ENCODE measurements around the gene TSNAXIP1. TPM values are rescaled to one million over a fixed set of nuclear protein-coding genes. Genes with fewer than 3 reads are reported as not detected.
A peak's percentile ranks its signal among the peaks of the same experiment; 100 is the strongest.

Gene TSNAXIP1
- total RNA-seq, 2 experiments from 2014 or later, result 0.52 to 0.61 TPM

GRCh38 chr16:67845291-67846062 lies 38.8 kb downstream of the TSNAXIP1 start:
- peak overlapping the region; percentile 95 for H3K27ac Mint-ChIP-seq
- TF ChIP-seq CTCF (IDR thresholded peaks at IDR 0.05), result no peak
- H3K4me3 Mint-ChIP-seq, result peak overlapping the region; percentile 86
- Histone ChIP-seq H3K36me3 (ENCODE audit: insufficient read depth, low read length) (peaks cover 12% of the 10 kb centered on the region), H3K27ac (ENCODE audit: low read depth in 1 of 2, low read length in 2 of 2) (peak overlapping the region; percentile 85 to 92), H3K27me3 (ENCODE audit: control insufficient read depth in 1 of 2, insufficient read depth in 2 of 2, low read length in 2 of 2) (no peaks in the 10 kb centered on the region), H3K4me1 (ENCODE audit: insufficient read depth, low read length) (peaks cover 71% of the 10 kb centered on the region), H3K9me3 (ENCODE audit: control insufficient read depth in 1 of 2, insufficient read depth in 1 of 2, low read length in 2 of 2) (no peaks in the 10 kb centered on the region), H3K4me3 (ENCODE audit: low read length) (peak overlapping the region; percentile 91)
- intact Hi-C loops (cut with DNase I, micrococcal nuclease), result loop anchor here (1.0 to 10.0 kb wide), 7 partner anchors 12 to 621 kb away; partner anchors contain the start of genes RANBP10 (in 2 of the 2), TSNAXIP1 (in 2 of the 2), C16orf86 (in 1 of the 2) and ENKD1 (in 1 of the 2)
- peaks cover 55% of the 10 kb centered on the region for H3K4me1 Mint-ChIP-seq (ENCODE audit: low read depth)
- ChIA-PET CTCF (interaction anchor here (0.9 to 4.9 kb wide), 3 partner anchors 12 to 195 kb away, joined by 3 to 41 read pairs (median 4); no protein-coding TSS in a partner anchor), POLR2A (interaction anchor here (0.8 to 3.0 kb wide), 11 partner anchors 12 to 239 kb away, joined by 3 to 26 read pairs (median 7); partner anchors contain the start of genes ACD, EDC4, NFATC3 and PSMB10)
- no peaks in the 10 kb centered on the region for H3K9me3 Mint-ChIP-seq
- DNase-seq, result peak in 1 of 14 experiments; percentile 22
- H3K36me3 Mint-ChIP-seq (ENCODE audit: low read depth), result peaks cover 30% of the 10 kb centered on the region
- no peak for ATAC-seq (ENCODE audit: poor library complexity)
- H3K27me3 Mint-ChIP-seq, result no peaks in the 10 kb centered on the region

- peaks cover 71% of the 10 kb centered on the region for H3K4me1 ChIP-seq (ENCODE audit: insufficient read depth, low read length)
- H3K4me3 Mint-ChIP-seq, result peak overlapping the region; percentile 86
- H3K36me3 Mint-ChIP-seq (ENCODE audit: low read depth), result peaks cover 30% of the 10 kb centered on the region
- CTCF ChIA-PET, result interaction anchor here (0.9 to 4.9 kb wide), 3 partner anchors 27 to 195 kb away, joined by 3 to 41 read pairs (median 3); partner anchors contain the start of gene EDC4
- no peak for ATAC-seq (ENCODE audit: poor library complexity)
- peak overlapping the region; percentile 85 to 92 for H3K27ac ChIP-seq (ENCODE audit: low read depth in 1 of 2, low read length in 2 of 2)
- no peaks in the 10 kb centered on the region for H3K27me3 Mint-ChIP-seq
- no peaks in the 10 kb centered on the region for H3K27me3 ChIP-seq (ENCODE audit: control insufficient read depth in 1 of 2, insufficient read depth in 2 of 2, low read length in 2 of 2)
- no peak for DNase-seq
- H3K4me1 Mint-ChIP-seq (ENCODE audit: low read depth), result peaks cover 55% of the 10 kb centered on the region
- H3K9me3 ChIP-seq (ENCODE audit: control insufficient read depth in 1 of 2, insufficient read depth in 1 of 2, low read length in 2 of 2), result no peaks in the 10 kb centered on the region
- H3K9me3 Mint-ChIP-seq, result no peaks in the 10 kb centered on the region
- H3K4me3 ChIP-seq (ENCODE audit: low read length), result peak overlapping the region; percentile 91
- intact Hi-C loops (cut with DNase I, micrococcal nuclease), result loop anchor here (1.0 to 10.0 kb wide), 7 partner anchors 13 to 621 kb away; partner anchors contain the start of genes RANBP10 (in 2 of the 2), TSNAXIP1 (in 2 of the 2), C16orf86 (in 1 of the 2) and ENKD1 (in 1 of the 2)
- H3K27ac Mint-ChIP-seq, result peak overlapping the region; percentile 95
- POLR2A ChIA-PET, result interaction anchor here (0.6 to 3.0 kb wide), 12 partner anchors 12 to 367 kb away, joined by 3 to 26 read pairs (median 4); partner anchors contain the start of genes ACD, EDC4, NFATC3 and PSMB10
- H3K36me3 ChIP-seq (ENCODE audit: insufficient read depth, low read length), result peaks cover 12% of the 10 kb centered on the region
- no peak for TF ChIP-seq CTCF (IDR thresholded peaks at IDR 0.05)
These were observed 39.3 kb downstream of the TSNAXIP1 start for GRCh38 chr16:67846063-67846319.

DNA sequence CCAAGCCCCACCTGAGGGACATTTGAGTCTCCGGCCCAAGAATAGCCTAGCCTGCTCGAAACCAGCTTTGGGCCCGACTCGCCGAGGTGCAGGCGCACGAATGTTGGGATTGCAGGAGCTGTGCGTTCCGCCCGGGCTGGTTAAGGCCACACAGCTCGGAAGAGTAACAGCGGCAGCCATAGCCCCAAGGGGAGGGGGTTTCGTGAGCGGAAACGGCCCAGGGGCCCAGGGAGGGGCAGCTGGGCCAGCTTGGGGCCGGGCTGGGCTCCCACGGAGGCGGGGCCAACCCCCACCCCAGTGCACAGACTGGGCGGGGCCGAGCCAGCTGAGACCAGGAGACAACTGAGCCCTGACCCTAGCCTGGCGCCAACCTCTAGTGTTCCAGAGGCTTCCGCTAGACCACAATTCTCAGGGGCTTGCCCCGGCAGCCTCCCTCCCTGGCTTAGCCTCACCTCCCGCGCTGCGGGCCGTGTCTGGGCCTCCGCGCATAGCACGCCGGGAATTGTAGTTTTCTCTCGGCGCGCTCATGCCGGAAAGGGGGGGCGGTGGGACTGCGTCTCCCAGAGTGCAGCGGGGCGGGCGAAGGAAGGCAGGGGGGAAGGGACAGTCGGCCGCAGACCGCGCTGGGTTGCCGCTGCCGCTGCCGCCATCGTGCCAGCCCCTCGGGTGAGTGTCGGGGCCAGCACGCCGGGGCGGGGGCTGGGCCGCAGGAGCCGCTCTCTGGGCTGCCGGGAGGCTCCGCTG lies 39.8 kb downstream of the TSNAXIP1 start, which contains the start of gene NUTF2:
TSS of gene NUTF2 (plus strand) at position 614 of the 744 bp plus-strand sequence. CDS start 18,198 bp downstream, outside the sequence.
- Mint-ChIP-seq H3K27ac (peak within 1 kb of the TSS; percentile 95), H3K27me3 (no peaks in the 10 kb centered on the region), H3K36me3 (ENCODE audit: low read depth) (peaks cover 30% of the 10 kb centered on the region), H3K4me3 (peak within 1 kb of the TSS; percentile 91), H3K9me3 (no peaks in the 10 kb centered on the region), H3K4me1 (ENCODE audit: low read depth) (peaks cover 53% of the 10 kb centered on the region)
- H3K27ac ChIP-seq (ENCODE audit: low read depth in 1 of 2, low read length in 2 of 2), result peak within 1 kb of the TSS; percentile 85 to 92
- no peaks in the 10 kb centered on the region for H3K27me3 ChIP-seq (ENCODE audit: control insufficient read depth in 1 of 2, insufficient read depth in 2 of 2, low read length in 2 of 2)
- CTCF ChIA-PET, result interaction anchor here (0.9 to 4.9 kb wide), 3 partner anchors 27 to 194 kb away, joined by 3 to 41 read pairs (median 3); partner anchors contain the start of gene EDC4
- H3K4me3 ChIP-seq (ENCODE audit: low read length), result peak within 1 kb of the TSS; percentile 91
- peaks cover 12% of the 10 kb centered on the region for H3K36me3 ChIP-seq (ENCODE audit: insufficient read depth, low read length)
- intact Hi-C loops (cut with DNase I, micrococcal nuclease), result loop anchor here (1.0 to 10.0 kb wide), 8 partner anchors 13 to 622 kb away; partner anchors contain the start of genes RANBP10 (in 2 of the 2), TSNAXIP1 (in 2 of the 2), C16orf86 (in 1 of the 2) and ENKD1 (in 1 of the 2)
- TF ChIP-seq CTCF (IDR thresholded peaks at IDR 0.05), result no peak
- POLR2A ChIA-PET, result interaction anchor here (0.6 to 3.0 kb wide), 14 partner anchors 13 to 368 kb away, joined by 3 to 26 read pairs (median 4); partner anchors contain the start of genes ACD, CTCF, EDC4 and NFATC3
- H3K4me1 ChIP-seq (ENCODE audit: insufficient read depth, low read length), result peaks cover 67% of the 10 kb centered on the region
- DNase-seq (peak; percentile 88 to 97 (median 94)), ATAC-seq (ENCODE audit: poor library complexity) (peak; percentile 62)
- no peaks in the 10 kb centered on the region for H3K9me3 ChIP-seq (ENCODE audit: control insufficient read depth in 1 of 2, insufficient read depth in 1 of 2, low read length in 2 of 2)

Measured in CD4-positive, alpha-beta T cell (primary cell).